ENCODE data around the gene TNFAIP8L2.

Gene TNFAIP8L2

DNA sequence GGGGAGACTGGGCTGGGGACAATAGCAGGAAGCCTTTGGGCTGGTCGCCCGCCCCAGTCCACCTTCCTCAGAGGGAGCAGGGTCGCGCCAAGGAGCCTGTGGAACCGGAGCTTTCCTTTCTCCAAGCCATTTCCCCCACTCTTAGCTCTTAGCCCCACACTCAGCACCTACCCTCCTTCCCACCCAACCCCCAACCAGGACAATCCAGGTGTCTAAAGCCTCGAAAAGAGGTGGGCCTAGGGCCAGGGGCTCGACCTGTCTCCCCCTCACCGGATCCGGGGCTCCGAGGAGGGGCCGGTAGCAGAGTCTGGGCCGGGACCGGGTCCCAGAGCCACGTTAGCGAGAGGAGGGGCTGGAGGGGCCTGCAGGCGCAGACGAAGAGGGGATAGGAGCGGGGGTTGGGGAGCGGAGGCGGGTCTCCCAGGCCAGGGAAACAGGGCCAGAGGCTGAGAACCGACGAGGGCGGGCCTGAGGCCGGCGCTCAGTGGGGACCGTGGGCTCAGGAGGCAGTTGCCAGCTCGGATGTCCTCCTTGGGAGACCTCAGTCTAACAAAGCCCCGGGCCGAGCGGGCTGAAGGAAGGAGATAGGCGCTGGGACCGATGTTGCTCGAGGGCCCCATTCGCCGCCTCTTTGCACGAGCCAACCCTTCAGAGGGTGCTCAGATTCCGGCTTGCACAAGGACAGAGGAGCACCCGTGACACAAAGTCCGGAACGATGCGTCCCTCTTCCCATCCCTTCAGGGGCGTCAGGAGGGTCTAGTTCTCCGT is 11.0 kb upstream of the TNFAIP8L2 start:
- peak in 7 of 56 donors; percentile 11 to 46 (median 29) for DNase-seq

DNA sequence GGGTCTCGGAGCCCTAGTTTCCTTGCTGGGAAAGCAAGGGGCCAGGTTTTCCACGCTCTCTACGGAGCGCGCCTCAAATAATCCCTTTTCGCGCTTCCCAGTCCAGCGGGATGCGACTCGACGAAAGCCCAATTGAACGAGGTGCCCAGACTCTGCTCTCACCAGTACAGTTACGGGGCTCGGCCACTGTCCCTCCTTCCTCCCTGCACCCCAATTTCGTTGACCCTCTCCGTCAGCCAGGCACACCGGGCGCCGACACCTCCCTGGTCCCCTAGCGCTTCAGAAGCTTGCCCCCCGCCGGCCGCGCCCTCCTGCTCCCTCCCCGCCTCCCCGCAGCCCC is 10.4 kb upstream of the TNFAIP8L2 start:
- DNase-seq: no peak

DNA sequence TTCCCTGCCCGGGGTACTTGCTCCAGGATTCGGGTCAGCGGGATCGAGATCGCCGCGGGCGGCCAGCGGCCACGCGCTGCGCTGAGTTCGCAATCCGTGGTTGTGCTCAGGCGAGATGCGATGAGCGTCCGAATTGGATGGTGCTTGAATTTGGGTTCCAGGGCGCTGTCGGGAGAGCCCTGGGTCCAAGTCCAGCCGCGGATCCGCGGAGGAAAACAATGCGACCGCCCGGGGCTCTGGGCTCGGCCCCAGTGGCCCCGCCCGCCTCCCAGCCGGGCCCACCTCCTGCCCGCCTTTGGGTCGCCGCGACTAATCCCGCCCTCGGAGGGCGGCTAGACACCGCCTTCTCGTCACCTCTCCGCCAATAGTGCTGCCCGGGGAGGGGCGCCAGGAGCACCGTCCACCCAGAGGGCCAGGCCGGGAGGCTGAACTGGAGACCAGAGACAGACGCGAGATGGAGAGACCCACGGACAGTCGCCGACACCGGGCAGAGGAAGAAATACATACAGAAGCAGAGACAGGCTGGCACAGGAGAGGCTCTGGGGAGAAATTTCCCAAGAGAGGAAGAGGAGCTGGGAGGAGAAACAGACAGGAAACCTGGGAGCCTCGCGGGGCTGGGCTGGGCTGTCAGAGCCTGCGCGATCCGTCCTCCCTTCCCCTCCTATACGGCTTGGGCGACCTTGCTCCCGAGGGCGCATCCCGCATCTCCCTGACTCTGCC is 9.9 kb upstream of the TNFAIP8L2 start, which contains the start of gene SEMA6C:
Gene SEMA6C (minus strand): TSS at position 220 of the 720 bp plus-strand sequence. CDS start 4,010 bp downstream, outside the sequence.
- peak; percentile 49 to 97 (median 92) for DNase-seq

DNA sequence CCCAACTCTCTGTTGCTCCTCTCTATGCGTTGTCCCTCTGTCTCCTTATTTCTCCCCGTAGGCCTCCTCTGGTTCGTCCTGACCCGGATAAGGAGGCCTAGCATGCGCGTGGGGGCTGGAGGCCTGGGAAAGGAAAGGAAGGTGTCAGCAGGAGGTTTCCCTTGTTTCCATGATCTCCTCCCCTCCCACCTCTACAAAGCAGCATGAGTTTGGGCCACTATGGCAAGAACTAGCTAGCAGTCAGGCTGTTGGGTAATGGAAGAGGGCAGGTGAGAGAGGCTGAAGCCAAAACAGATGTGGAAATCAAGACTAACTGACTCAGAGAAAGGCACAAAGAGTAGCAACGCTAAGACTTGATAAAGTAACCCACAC is 9.3 kb upstream of the TNFAIP8L2 start:
- no peak for DNase-seq

DNA sequence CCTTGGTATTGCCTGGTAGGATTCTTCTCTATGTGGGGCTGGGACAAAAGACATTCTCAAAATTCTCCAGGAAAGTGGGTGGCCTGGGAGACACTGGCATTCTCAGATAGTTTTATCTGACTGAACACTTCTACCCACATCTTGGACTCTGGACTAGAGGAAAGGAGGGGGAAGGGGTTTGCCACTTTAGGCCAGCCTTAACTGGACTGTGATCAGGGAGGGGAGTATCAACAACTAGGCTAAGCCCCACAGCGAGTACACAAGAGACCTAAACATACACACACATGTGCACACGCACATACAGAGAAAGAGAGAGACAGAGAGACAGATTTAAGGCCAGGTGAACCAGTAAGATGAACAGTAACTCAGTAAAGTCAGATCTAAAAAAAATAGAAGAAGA is 8.8 kb upstream of the TNFAIP8L2 start:
- DNase-seq: no peak

DNA sequence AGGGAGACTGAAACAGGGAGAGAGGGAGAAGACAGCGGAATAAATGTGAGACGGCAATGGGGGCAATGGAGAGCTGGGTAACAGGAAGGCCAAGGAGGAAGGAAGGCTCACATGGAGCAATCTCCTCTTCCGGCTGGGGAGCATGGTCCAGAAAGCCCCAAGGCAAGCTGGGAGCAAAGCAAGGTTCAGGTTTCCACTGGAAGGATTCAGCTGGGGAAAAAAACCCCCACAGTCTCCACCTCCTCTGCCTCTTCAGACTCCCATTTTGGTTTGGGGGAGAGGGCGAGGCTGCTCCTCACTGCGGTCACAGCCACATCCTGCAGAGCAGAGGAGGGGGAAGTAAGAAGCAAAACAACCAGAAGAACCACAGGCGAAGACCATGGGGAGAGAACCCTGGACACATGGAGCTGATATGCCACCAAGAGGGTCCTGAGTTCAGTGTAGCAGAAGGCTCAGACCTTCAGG is 650 bp downstream of the TNFAIP8L2 start:
- peak in 3 of 56 donors; percentile 10 to 23 (median 19) for DNase-seq

DNA sequence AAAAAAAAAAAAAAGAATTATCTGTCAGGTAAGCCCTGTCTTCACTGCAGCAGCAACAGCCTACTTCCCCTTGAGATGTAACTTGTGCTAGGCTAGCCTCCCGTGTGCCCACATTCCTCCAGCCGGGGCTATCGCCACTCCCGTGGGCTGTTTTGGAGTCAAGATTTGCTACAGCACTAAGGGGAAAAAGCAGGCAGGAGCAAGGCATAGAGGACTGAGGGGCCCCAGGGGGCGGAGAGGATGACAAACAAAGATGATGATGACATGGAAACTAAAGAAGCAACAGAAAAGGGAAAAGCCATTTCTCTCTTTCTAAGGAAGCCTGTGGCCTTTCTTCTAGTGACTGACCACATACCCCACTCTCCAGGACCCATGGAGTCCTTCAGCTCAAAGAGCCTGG is 1.9 kb downstream of the TNFAIP8L2 start:
- no peak for DNase-seq

DNA sequence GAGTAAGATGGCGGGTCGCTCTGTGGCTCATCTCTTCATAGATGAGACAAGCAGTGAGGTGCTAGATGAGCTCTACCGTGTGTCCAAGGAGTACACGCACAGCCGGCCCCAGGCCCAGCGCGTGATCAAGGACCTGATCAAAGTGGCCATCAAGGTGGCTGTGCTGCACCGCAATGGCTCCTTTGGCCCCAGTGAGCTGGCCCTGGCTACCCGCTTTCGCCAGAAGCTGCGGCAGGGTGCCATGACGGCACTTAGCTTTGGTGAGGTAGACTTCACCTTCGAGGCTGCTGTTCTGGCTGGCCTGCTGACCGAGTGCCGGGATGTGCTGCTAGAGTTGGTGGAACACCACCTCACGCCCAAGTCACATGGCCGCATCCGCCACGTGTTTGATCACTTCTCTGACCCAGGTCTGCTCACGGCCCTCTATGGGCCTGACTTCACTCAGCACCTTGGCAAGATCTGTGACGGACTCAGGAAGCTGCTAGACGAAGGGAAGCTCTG is 2.4 kb downstream of the TNFAIP8L2 start:
- DNase-seq: no peak

DNA sequence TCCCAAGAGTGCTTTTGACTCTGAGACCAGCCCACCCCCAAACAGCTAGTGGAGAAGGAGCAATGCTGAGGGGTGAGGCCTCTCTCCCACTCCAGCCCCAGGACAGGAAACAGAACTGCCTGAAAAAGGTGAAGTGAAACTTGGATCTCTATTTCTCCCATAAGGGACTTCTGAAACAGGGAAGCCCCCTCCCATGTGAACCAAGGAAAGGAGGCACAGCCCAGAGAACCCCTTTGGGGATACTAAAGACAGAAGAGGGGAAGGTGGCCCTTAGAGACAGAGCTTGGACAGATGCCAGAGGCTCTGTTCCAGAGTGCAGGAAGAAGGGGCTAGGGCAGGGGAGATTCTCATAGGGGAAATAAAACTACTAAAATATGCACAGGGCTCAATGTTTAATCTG is 2.9 kb downstream of the TNFAIP8L2 start:
- DNase-seq: no peak

DNA sequence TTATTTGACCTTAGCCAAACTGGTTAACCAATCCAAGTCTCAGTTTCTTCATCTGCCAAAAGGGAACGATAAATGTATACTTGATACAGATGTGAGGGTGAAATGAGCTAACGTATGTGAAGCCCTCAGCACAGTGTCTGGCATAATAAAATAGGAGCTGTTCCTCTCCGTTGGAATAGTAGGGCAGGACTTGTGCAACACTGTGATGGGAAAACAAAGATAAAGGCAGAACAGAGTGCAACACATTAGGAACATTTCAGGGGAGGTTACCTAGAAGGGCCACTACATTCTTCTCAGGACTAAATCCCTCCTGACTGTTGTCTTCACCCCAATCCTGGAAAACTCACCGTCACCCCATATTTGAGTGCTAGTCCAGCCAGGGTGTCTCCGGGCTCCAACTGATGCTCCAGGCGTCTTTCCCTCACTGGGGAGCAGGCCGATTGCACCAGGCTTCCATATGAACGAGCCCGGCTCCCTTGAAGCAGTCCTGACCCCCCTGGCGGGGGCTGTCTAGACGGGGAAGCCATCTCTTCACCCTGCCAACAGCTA is 8.4 kb downstream of the TNFAIP8L2 start:
- peak in 3 of 56 donors; percentile 47 to 60 (median 59) for DNase-seq

DNA sequence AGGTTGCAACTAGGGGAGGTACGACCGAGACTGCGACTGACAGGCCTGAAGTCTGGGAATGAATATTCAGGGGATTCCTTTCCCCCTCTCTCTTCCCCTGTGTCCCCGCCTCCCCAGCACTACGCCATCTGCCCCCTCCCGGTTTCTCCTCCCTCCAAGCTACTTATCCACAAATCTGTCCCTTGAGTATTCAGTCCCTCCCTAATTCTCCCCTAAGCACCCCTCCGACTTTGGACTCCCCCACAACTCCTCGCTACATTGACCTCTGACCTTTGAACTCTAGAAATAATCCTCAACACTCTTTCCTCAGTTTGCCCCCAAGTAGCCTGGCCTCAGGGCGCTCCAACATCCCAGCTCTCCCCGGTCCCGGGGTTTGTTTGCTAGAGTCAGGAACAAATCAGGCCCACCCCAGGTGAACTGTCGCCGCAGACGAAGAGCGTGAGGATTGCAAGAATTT is 8.9 kb downstream of the TNFAIP8L2 start:
- DNase-seq: peak in 43 of 56 donors; percentile 31 to 82 (median 58)

DNA sequence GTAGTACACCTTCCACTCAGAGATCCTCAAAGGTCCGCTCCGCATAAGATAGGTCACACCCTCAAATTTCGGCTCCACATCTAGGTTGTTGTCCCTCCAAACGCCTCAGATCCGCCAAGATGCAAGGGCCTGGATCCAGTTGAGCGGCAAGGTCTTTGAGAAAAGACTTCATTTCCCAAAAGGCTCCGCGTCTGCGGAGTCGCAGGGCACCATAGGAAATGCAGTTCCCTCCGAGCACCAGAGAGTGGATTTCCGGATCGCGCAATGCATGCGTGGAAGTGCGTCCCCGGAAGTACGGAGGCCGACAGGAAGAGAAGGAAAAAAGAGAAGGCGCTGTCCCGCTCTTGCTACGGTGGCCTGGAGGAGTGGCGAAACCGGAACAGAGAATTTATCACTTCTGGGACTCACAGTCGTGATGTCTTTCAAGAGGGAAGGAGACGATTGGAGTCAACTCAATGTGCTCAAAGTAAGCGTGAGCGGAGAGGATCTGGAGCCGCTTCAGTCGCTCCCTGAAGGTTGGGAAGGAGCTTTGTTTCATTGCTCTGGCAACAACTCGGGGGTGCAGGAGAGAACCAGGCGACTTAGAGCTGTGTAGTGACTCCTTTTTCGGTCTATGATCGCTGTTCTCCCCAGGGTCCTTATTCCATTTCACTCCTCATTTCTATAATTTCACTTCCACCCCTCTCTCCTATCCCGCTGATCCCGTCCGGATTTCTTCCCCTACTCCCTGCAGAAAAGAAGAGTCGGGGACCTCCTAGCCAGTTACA is 9.5 kb downstream of the TNFAIP8L2 start, which contains the start of the genes LYSMD1 and SCNM1:
Gene LYSMD1 (minus strand): TSS at position 165 of the 767 bp plus-strand sequence. CDS start 644 bp downstream, outside the sequence.
Gene SCNM1 (plus strand): TSS at position 407 of the 767 bp plus-strand sequence. CDS start 9 bp downstream, at position 416.
- DNase-seq: peak; percentile 70 to 99 (median 95)

DNA sequence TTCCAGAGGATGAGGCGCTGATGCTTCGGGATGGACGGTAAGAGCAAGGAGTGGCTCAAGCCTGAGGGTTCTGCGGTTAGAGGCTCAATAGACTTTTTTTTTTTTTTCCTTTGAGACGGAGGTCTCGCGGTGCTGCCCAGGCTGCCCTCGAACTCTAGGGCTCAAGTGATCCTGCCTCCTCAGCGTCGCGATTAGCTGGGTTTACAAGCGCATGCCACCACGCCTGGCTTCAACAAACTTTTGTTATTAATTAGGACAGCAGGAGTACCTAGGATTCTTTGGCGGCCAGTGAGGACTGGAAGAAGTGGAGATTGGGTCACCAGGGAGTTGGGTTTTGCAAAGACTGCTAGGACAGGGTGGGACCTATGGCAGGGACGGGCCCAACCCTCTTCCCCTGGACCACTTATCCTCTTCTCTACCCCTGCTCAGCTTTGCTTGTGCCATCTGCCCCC is 10.1 kb downstream of the TNFAIP8L2 start:
- no peak for DNase-seq

DNA sequence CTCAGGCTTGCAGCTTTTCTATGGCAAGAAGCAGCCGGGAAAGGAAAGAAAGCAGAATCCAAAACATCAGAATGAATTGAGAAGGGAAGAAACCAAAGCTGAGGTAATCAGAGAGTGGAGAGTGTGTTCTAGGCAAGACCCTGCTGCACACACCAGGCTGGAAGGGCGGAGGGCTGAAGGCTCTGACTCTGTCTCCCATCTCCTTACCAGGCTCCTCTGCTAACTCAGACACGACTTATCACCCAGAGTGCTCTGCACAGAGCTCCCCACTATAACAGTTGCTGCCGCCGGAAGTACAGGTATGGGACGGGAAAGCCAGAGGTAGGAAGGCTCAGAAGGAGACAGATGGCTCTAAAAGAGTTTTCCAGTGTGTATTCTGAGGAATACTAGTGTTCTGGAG is 10.7 kb downstream of the TNFAIP8L2 start:
- DNase-seq: no peak

DNA sequence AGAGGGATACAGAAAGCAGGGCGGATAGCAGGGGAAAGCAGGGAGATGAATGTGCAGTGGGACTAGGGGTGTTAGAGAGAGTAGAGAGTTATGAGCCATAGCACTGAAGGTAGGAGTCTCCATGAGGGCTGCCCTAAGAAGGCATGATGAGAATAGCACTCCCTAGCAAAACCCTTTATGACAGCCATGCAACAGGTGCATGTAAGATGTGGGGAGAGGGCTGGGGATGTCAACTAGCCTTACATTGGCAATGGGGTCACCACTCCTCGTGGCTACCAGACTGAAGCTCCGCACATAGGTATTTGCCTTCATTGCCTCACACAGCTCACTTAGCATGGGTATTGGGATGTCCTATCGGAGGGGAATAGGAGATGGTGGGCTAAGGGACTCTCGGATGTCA is 14.7 kb downstream of the TNFAIP8L2 start:
- no peak for DNase-seq

DNA sequence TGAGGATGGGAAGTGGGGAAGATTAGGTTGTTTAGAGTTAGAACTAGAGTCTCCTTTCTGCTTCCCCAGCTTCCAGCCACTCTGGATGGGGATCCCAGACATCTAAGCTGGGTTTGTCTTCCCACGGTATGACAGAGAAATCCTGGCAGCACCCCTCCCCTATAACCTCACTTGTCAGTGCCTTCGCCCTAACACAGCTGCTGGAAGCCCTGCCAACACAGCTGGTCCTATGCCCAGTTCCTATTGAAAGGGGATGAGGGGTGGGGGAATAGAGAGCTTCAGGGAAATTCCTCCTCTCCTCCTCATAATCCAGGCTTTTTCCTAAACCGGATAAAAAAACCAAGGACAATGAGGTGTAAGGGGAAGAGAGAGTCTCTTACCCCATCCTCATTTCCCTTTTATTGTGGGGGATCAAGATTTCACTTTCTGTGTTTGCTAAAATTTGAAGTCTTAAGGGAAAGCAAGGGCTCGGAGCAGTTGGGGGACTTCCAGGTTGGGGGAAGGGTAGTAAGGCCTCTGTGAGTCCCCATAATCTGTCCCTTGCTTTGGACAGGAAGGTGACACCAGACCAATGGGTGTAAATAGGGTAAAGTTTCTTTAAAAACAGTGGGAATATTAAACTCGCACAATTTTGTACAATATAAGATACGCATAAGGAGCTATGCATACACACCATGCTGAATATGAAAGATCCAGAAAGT is 18.7 kb downstream of the TNFAIP8L2 start:
- peak in 51 of 56 donors; percentile 4 to 89 (median 65) for DNase-seq

DNA sequence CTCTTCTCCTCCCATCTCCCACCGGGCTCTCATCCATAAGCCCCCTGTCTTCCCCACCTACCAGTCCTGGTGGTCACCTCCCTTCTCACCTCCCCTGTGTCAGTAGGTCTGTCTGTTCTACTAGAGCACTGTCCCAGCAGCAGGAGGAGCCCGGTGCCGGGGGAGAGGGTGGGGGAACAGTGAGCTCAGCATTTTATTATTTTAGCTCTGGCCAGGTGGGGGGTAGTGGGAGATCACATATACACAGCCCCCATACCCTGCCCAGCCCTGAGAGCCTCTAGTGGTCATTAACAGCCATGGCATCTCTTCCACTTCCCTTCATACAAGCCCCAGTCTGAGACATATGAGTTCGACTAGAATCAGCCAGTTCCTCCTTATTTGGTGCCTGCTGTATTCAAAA is 19.4 kb downstream of the TNFAIP8L2 start, which contains the start of gene TMOD4:
Gene TMOD4 (minus strand): TSS at position 119 of the 400 bp plus-strand sequence. CDS start 1,106 bp downstream, outside the sequence.
- peak in 2 of 56 donors; percentile 9 to 18 for DNase-seq

DNA sequence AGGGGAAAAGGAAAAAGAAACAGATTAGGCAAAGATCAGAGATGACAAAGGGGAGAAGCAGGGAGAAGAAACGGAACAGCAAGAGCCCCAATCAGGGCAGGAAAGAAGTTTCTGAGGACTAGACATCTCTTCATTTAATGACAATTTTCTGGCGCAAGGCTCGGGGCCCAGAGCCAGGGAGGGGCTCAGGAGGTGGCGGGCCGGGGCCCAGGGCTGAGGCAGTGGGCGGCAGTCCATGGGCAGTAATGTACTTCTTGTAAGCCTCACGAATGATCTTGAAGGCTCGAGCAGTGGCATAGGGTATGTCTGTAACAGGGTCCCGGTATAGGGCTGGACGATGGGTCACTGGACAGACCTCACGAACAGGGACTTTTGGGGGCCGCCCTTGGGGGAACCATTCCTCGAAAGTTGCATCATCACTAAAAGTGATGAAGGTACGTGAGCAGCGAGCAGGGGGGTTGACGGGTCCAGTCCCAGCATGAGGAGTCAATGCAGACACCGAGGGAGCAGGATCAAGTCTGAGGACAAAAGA is 20.1 kb downstream of the TNFAIP8L2 start:
- no peak for DNase-seq

DNA sequence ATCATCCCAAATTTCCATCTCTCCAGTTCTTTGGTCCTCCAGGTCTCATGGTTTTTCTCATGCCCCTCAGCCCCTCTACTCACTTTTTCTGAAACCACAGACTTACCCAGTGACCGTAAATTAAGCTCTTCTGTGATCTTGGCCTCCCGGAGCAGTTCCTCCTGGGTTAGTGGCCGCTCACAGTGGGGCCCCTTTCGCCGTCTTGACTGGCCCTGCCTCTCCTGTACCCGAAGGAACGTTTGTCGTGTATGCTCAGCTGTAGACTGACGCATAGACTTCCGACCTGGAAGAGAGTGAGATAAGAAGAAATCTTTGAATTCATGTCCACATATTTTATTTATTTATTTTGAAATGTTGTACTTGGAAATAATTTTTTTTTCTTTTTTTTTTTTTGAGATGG is 27.8 kb downstream of the TNFAIP8L2 start:
- DNase-seq: no peak

DNA sequence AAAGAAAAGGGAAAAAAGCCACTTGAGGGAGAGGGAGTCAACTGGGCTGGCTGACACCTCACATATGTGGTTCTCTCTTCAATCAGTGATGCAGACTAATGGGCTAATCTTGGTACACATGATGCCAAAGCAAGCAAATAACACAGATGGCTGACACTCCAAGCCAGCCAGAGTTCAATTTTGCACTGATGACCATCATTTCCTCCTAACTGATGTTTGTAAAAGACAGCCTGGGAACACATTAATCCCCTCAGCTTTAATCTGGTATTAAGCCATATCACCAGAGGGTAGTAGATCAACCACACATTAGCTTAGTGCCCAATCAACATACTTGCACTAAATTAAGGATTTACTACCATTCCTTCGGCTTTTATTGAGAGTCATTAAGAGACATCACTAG is 30.8 kb downstream of the TNFAIP8L2 start:
- DNase-seq: no peak
